NCI-H1105 (cell line): ENCODE data around the gene ZNRF1.

ENCODE experiments used
- DNase-seq: peaks from one replicate; lab custom pipeline; 2025; lab: John Stamatoyannopoulos, UW

The ZNRF1 gene

GRCh38 chr16:75099075-75099667 is 100.3 kb downstream of the ZNRF1 start:
- no peak for DNase-seq

- no peak for DNase-seq
Observed at GRCh38 chr16:75099738-75100602, 101.1 kb downstream of the ZNRF1 start.

- no peak for DNase-seq
Observed at GRCh38 chr16:75100603-75100990, 101.8 kb downstream of the ZNRF1 start.

GRCh38 chr16:75101635-75102034 is 102.8 kb downstream of the ZNRF1 start:
- DNase-seq, result no peak

- DNase-seq, result no peak
Observed at GRCh38 chr16:75102595-75102994, 103.8 kb downstream of the ZNRF1 start.

- no peak for DNase-seq
Observed at GRCh38 chr16:75103994-75104393, 105.2 kb downstream of the ZNRF1 start.

- DNase-seq, result no peak
Observed at GRCh38 chr16:75104836-75105235, 106.0 kb downstream of the ZNRF1 start.

GRCh38 chr16:75105306-75106061 is 106.7 kb downstream of the ZNRF1 start:
- DNase-seq, result no peak

GRCh38 chr16:75106351-75107274 is 107.8 kb downstream of the ZNRF1 start:
- DNase-seq, result no peak

- DNase-seq, result no peak
Observed at GRCh38 chr16:75107505-75107904, 108.7 kb downstream of the ZNRF1 start.

- no peak for DNase-seq
Observed at GRCh38 chr16:75108792-75109731, 110.2 kb downstream of the ZNRF1 start.

- DNase-seq, result no peak
Observed at GRCh38 chr16:75109732-75110243, 111.0 kb downstream of the ZNRF1 start.

- DNase-seq, result peak; percentile 41
Observed at GRCh38 chr16:75110637-75111513, 112.1 kb downstream of the ZNRF1 start.

GRCh38 chr16:75111514-75111940 is 112.7 kb downstream of the ZNRF1 start:
- DNase-seq, result no peak

- no peak for DNase-seq
Observed at GRCh38 chr16:75111961-75112733, 113.3 kb downstream of the ZNRF1 start.

GRCh38 chr16:75112734-75113491 is 114.1 kb downstream of the ZNRF1 start:
- DNase-seq, result no peak

- no peak for DNase-seq
Observed at GRCh38 chr16:75113541-75114121, 114.8 kb downstream of the ZNRF1 start.
